H1 (cell line): ENCODE results near the gene NHSL2. TPM values are rescaled to one million over a fixed set of nuclear protein-coding genes. Genes with fewer than 3 reads are reported as not detected.

ENCODE experiments used
- HDAC2 ChIP-seq, 2 experiments: fragments of 300-600 bp in 1 of 2; sonication (generic) in 1 of 2; IDR thresholded peaks; 2 replicates each; pipeline ENCODE4 v1.6.1; 2011 to 2012; ENCODE audit warnings: low read depth in 2 of 2, low read length in 2 of 2, mild to moderate bottlenecking in 2 of 2, moderate library complexity in 2 of 2, borderline replicate concordance in 1 of 2, inconsistent platforms in 1 of 2
- RXRA ChIP-seq: IDR thresholded peaks from 2 replicates; pipeline ENCODE4 v1.6.1; 2011; ENCODE audit warnings: low read depth, mild to moderate bottlenecking, low read length, moderate library complexity; ENCODE audit not compliant: insufficient read depth
- SIX5 ChIP-seq: IDR thresholded peaks from 2 replicates; pipeline ENCODE4 v1.6.1; 2011; ENCODE audit warnings: mild to moderate bottlenecking, low read depth, low read length
- SUZ12 ChIP-seq: fragments of 200-600 bp; sonication (generic); IDR thresholded peaks from 2 replicates; pipeline ENCODE4 v1.6.1; 2012; ENCODE audit warnings: mild to moderate bottlenecking, inconsistent platforms, low read length, moderate library complexity, mixed read lengths
- polyA plus RNA-seq, 7 experiments: library from polyadenylated mRNA; depleted of rRNA in 3 of 7; stranded (reverse) in 5 of 7; unstranded in 2 of 7; fragments of >200 nt in 5 of 7; fragments of 200-250 nt in 2 of 7; gene quantifications; 1 replicate in 5 of 7; 2 replicates in 1 of 7; 4 replicates in 1 of 7; pipeline versions ENCODE4 v1.2.1 to v1.2.3, GENCODE V29; 2011 to 2013; ENCODE audit warnings: missing spikeins in 2 of 7, mixed read lengths in 2 of 7
- total RNA-seq: library from RNA; stranded (reverse); fragmentation: NEBNext Ultra II Directional; extraction: Animal tissue kit (Norgen Biotek cat#: 25700); gene quantifications from 2 replicates; pipeline ENCODE4 v1.2.1, GENCODE V29; 2021

The NHSL2 gene
- total and polyA plus RNA-seq, 2 of the 8 experiments (the other 6 are each of a cell fraction or from before 2014, with no cell fraction given): 3.7 to 7.2 TPM

- TF ChIP-seq HDAC2 (IDR thresholded peaks at IDR 0.05; ENCODE audit: borderline replicate concordance in 1 of 2, low read depth in 2 of 2, low read length in 2 of 2): no peak
- no peak for TF ChIP-seq SUZ12
- no peak for TF ChIP-seq RXRA
- no peak for TF ChIP-seq SIX5
These were observed 210.2 kb downstream of the NHSL2 start (continued) for GRCh38 chrX:72120837-72121236.
